D721Med (cell line): ENCODE results near the gene CARD16.

Experiments
- DNase-seq: peaks from one replicate; pipeline ENCODE4 v3.0.0; 2011; ENCODE audit warnings: low spot score; ENCODE audit not compliant: insufficient read length
- FAIRE-seq: peaks from 2 replicates; lab custom pipeline; 2011; peaks lifted over from hg19 to GRCh38; lab: Jason Lieb, UNC
- TF ChIP-seq, protein P1 (sequence below): IDR thresholded peaks from 2 replicates; pipeline ENCODE4 v1.5.1; 2012; ENCODE audit warnings: mild to moderate bottlenecking, control low read depth; ENCODE audit not compliant: insufficient read depth; ENCODE audit errors: missing control alignments

CARD16 gene

DNA sequence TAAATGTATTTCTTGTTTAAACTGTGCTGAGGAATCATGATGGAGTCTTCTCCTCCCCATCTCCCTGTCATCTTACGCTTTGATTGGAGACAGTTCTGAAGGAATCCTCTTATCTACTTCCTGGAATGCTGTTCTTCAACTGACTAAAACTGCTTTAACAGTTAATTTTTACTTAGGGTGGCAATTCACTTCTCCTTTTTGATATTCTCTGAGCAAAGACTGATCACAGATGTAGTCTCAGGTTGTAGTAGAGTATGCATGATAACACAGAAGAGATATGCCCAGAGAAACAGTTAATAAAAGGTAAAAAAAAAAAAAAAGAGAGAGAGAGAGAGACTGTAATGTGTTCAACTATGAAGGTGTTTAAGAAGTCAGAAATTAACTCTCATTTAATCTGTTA lies 20.7 kb downstream of the CARD16 start:
- no peak for DNase-seq
- FAIRE-seq: no peak
- TF ChIP-seq, protein P1, sequence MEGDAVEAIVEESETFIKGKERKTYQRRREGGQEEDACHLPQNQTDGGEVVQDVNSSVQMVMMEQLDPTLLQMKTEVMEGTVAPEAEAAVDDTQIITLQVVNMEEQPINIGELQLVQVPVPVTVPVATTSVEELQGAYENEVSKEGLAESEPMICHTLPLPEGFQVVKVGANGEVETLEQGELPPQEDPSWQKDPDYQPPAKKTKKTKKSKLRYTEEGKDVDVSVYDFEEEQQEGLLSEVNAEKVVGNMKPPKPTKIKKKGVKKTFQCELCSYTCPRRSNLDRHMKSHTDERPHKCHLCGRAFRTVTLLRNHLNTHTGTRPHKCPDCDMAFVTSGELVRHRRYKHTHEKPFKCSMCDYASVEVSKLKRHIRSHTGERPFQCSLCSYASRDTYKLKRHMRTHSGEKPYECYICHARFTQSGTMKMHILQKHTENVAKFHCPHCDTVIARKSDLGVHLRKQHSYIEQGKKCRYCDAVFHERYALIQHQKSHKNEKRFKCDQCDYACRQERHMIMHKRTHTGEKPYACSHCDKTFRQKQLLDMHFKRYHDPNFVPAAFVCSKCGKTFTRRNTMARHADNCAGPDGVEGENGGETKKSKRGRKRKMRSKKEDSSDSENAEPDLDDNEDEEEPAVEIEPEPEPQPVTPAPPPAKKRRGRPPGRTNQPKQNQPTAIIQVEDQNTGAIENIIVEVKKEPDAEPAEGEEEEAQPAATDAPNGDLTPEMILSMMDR: no peak

DNA sequence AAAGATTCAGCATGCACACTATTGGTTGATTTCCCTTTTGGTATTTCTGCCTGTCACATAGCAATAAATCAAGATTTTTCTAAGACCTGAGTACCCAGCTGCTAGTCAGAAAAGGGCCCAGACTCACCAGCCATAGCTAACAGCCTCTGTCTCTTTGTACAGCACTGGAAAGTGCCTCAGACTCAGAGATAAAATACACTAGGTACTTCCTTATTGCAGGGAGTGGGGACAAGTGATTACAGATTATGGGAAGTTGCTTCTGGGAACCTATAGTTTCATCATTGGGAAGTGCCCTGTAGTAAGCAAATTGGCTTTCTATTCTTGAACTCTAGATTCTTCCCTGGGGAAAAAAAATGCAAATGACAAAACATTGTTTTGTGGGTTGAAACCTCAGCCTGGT lies 22.1 kb downstream of the CARD16 start, which contains the start of gene CASP5:
TSS of gene CASP5 (minus strand) at position 166 of the 400 bp plus-strand sequence. CDS start at position 134, 32 bp downstream.
- FAIRE-seq (no peak), DNase-seq (no peak)
- TF ChIP-seq, protein P1: no peak

DNA sequence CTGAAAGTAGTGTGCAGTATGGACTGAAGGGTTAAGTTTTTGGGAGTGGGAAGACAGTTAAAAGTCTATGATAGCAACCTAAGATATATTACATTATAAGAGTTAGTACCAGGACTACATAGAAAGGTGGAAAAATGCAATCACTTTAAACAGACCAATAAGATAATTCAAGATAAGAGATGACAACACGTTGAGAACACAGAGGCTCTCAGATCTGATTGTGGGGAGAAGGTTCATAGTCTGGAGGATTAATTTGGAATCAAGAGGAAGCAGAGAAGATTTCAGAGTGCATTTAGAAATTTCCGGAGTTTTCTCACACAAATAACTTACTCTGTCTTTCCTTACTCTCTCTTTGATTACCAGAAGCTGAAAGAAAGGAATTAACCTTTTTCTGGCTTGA lies 22.6 kb downstream of the CARD16 start:
- no peak for FAIRE-seq
- DNase-seq: no peak
- TF ChIP-seq, protein P1: no peak

DNA sequence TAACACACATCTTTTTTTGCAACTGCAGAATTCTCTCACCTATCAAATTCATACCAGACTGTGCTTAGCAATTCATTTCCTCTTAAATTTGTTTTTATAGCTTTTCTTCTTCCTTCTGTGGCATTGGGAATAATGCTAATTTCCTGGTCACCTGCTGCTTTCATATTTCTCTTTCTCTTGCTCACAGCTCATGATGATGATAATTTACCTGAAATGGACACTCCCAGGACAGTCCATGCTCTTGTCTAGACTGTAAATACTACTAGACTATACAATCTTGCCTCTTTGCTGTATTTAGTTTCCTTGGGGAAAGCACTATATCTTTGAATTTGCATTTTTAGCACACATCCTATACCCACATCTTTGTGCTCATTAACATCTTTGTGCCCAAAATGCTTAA lies 37.7 kb downstream of the CARD16 start:
- no peak for DNase-seq
- TF ChIP-seq, protein P1: no peak
- FAIRE-seq: no peak

DNA sequence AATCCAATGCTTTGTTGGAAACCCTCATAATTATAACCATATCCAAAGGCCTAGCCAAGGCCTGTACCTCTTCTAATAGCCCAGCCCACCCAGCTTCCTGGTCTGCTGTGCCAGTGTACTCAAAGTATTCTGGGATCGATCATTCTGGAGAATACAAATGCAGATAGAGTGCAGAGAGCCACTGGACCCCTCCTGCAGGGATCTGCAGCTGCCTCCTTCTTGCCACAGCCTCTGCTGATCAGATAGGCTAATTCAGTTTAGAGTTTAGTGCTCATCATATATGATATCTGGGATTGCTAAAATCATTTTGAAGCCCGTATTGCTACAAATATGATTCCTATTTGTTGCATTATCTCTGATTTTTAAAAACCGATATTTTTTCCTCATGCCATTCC lies 39.7 kb downstream of the CARD16 start:
- DNase-seq: no peak
- TF ChIP-seq, protein P1: no peak
- FAIRE-seq: no peak

DNA sequence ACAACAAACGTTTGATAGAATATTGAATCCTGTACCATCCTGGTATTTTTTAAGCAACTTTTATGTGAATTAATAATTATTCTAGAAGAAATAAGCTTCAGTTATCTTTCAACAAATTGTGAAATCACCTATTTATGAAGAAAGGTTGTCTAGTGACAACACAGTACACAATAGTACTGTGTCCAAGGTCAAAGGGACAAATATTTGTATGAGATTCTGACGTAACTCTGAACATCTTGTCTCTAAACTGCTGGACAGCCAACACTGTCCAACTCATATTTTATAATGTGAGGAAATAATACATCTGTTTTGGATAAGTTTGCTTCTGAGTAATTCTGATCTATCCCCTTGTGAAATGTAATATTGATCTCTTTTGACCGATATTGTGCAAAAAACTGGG lies 41.1 kb downstream of the CARD16 start:
- no peak for FAIRE-seq
- no peak for DNase-seq
- TF ChIP-seq, protein P1: no peak

DNA sequence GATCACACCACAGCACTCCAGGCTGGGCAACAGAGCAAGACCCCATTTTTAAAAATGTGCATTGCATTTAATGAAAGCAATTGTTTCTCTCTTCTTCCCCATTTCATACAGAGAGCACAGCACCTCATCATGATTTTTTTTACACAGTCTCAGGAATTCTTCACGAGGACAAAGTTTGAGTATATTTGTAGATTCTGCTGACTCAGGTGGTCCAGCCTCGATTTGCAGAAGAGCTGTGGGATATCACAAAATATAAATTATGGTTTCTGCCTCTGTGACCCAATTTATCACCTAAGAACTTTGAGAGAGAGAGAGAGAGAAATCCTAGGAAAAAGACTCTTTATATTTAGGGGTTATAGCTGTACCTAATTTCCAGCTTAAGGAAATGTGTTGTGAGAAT lies 42.0 kb downstream of the CARD16 start:
- no peak for FAIRE-seq
- DNase-seq: no peak
- TF ChIP-seq, protein P1: no peak
